ENCODE data around the gene LGR5. TPM values are rescaled to one million over a fixed set of nuclear protein-coding genes. Genes with fewer than 3 reads are reported as not detected.

LGR5 gene
- total RNA-seq, 1 experiment from 2014 or later = not detected

DNA sequence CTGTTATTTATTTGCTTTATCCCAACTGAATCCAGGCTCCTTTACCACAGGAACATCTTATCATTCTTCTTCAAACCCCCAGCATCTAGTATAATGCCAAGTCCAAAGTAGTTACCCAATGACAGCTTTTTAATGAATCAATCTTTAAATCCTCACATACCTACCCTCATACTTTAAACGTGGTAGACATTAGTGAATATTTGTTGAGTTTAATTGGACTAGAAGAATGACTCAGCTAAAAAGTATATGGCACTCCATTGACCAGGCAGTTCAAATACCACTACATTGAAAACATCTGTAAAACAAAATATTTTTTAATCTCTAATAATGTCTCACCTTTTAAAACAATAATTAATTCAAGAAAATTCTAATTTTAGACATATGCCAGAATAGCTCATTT, 125.9 kb downstream of the LGR5 start:
- Histone ChIP-seq H3K4me3 (replicated peaks in 1 of 2; ENCODE audit: low read depth in 1 of 2, low read length in 2 of 2) (no peak overlapping the region), H4K20me1 (ENCODE audit: insufficient read depth) (no peaks in the 10 kb centered on the region), H3K4me1 (ENCODE audit: control insufficient read depth in 1 of 2, insufficient read depth in 2 of 2, low read length in 2 of 2) (no peaks in the 10 kb centered on the region), H3K9me3 (ENCODE audit: control insufficient read depth in 1 of 2, insufficient read depth in 1 of 2, low read depth in 1 of 2, low read length in 2 of 2) (no peaks in the 10 kb centered on the region), H3K27ac (ENCODE audit: low read depth, low read length) (no peak overlapping the region), H3K9me2 (ENCODE audit: insufficient read depth) (peaks cover 4% of the 10 kb centered on the region; the same call in 1 of the 2 replicates), H3K9ac (ENCODE audit: low read length) (no peak overlapping the region), H3K4me2 (ENCODE audit: low read length) (no peak overlapping the region), H2AFZ (ENCODE audit: low read depth, low read length, poor library complexity, severe bottlenecking) (peak overlapping the region; percentile 11), H3K79me2 (ENCODE audit: insufficient read depth, low read length) (no peaks in the 10 kb centered on the region), H3K36me3 (ENCODE audit: control insufficient read depth in 1 of 2, insufficient read depth in 2 of 2, low read length in 2 of 2) (no peaks in the 10 kb centered on the region), H3K27me3 (ENCODE audit: insufficient read depth, low read length) (no peaks in the 10 kb centered on the region)
- DNase-seq (ENCODE audit: low read depth, low spot score) (no peak), ATAC-seq (no peak)
- intact Hi-C loops (cut with micrococcal nuclease) = no loop called here
- no TSS peak for BruUV-seq (replicated peaks)
- ChIA-PET RAD21 (ENCODE audit: low non-redundant PET in 1 of 2, low total read pairs in 2 of 2, uncharacterized antibody in 2 of 2, unreplicated experiment in 2 of 2) (no interaction called here), POLR2A (no interaction called here), CTCF (interaction anchor here (1.8 kb wide), 1 partner anchor 15 kb away, joined by 5 read pairs; no protein-coding TSS in a partner anchor)
- TF ChIP-seq, protein P1, sequence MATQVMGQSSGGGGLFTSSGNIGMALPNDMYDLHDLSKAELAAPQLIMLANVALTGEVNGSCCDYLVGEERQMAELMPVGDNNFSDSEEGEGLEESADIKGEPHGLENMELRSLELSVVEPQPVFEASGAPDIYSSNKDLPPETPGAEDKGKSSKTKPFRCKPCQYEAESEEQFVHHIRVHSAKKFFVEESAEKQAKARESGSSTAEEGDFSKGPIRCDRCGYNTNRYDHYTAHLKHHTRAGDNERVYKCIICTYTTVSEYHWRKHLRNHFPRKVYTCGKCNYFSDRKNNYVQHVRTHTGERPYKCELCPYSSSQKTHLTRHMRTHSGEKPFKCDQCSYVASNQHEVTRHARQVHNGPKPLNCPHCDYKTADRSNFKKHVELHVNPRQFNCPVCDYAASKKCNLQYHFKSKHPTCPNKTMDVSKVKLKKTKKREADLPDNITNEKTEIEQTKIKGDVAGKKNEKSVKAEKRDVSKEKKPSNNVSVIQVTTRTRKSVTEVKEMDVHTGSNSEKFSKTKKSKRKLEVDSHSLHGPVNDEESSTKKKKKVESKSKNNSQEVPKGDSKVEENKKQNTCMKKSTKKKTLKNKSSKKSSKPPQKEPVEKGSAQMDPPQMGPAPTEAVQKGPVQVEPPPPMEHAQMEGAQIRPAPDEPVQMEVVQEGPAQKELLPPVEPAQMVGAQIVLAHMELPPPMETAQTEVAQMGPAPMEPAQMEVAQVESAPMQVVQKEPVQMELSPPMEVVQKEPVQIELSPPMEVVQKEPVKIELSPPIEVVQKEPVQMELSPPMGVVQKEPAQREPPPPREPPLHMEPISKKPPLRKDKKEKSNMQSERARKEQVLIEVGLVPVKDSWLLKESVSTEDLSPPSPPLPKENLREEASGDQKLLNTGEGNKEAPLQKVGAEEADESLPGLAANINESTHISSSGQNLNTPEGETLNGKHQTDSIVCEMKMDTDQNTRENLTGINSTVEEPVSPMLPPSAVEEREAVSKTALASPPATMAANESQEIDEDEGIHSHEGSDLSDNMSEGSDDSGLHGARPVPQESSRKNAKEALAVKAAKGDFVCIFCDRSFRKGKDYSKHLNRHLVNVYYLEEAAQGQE (IDR thresholded peaks at IDR 0.05; ENCODE audit: low read depth) = no peak
- TF ChIP-seq ZFX (IDR thresholded peaks at IDR 0.05) (no peak), EGR1 (IDR thresholded peaks at IDR 0.05; ENCODE audit: low read depth) (no peak), FOSL1 (IDR thresholded peaks at IDR 0.05; ENCODE audit: low read depth) (no peak), JUND (IDR thresholded peaks at IDR 0.05) (no peak), ELF1 (IDR thresholded peaks at IDR 0.05; ENCODE audit: borderline replicate concordance, low read depth) (no peak), CEBPB (IDR thresholded peaks at IDR 0.05; ENCODE audit: low read depth) (no peak), EZH2phosphoT487 (IDR thresholded peaks at IDR 0.05; ENCODE audit: borderline replicate concordance) (no peak), POLR2AphosphoS5 (IDR thresholded peaks at IDR 0.05; ENCODE audit: low read depth, low read length) (no peak), SRF (IDR thresholded peaks at IDR 0.05; ENCODE audit: low read depth) (no peak), SP1 (IDR thresholded peaks at IDR 0.05; ENCODE audit: low read depth) (no peak)
- TF ChIP-seq, protein P2, sequence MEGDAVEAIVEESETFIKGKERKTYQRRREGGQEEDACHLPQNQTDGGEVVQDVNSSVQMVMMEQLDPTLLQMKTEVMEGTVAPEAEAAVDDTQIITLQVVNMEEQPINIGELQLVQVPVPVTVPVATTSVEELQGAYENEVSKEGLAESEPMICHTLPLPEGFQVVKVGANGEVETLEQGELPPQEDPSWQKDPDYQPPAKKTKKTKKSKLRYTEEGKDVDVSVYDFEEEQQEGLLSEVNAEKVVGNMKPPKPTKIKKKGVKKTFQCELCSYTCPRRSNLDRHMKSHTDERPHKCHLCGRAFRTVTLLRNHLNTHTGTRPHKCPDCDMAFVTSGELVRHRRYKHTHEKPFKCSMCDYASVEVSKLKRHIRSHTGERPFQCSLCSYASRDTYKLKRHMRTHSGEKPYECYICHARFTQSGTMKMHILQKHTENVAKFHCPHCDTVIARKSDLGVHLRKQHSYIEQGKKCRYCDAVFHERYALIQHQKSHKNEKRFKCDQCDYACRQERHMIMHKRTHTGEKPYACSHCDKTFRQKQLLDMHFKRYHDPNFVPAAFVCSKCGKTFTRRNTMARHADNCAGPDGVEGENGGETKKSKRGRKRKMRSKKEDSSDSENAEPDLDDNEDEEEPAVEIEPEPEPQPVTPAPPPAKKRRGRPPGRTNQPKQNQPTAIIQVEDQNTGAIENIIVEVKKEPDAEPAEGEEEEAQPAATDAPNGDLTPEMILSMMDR (IDR thresholded peaks at IDR 0.05 in 2 of 3, conservative IDR thresholded peaks at IDR 0.05 in 1 of 3; ENCODE audit: borderline replicate concordance in 1 of 3, insufficient read depth in 1 of 3, low read depth in 2 of 3, low read length in 2 of 3) = no peak
- TF ChIP-seq, protein P3, sequence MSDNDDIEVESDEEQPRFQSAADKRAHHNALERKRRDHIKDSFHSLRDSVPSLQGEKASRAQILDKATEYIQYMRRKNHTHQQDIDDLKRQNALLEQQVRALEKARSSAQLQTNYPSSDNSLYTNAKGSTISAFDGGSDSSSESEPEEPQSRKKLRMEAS (IDR thresholded peaks at IDR 0.05) = no peak
- TF ChIP-seq, protein P4, sequence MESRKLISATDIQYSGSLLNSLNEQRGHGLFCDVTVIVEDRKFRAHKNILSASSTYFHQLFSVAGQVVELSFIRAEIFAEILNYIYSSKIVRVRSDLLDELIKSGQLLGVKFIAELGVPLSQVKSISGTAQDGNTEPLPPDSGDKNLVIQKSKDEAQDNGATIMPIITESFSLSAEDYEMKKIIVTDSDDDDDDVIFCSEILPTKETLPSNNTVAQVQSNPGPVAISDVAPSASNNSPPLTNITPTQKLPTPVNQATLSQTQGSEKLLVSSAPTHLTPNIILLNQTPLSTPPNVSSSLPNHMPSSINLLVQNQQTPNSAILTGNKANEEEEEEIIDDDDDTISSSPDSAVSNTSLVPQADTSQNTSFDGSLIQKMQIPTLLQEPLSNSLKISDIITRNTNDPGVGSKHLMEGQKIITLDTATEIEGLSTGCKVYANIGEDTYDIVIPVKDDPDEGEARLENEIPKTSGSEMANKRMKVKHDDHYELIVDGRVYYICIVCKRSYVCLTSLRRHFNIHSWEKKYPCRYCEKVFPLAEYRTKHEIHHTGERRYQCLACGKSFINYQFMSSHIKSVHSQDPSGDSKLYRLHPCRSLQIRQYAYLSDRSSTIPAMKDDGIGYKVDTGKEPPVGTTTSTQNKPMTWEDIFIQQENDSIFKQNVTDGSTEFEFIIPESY (IDR thresholded peaks at IDR 0.05; ENCODE audit: extremely low read depth, insufficient replicate concordance, low read length) = no peak
